ENCODE measurements around the gene IQGAP1. TPM values are rescaled to one million over a fixed set of nuclear protein-coding genes. Genes with fewer than 3 reads are reported as not detected.

Gene IQGAP1
- total RNA-seq, 8 experiments from 2014 or later = 15.6 to 109 (median 44.6) TPM

DNA sequence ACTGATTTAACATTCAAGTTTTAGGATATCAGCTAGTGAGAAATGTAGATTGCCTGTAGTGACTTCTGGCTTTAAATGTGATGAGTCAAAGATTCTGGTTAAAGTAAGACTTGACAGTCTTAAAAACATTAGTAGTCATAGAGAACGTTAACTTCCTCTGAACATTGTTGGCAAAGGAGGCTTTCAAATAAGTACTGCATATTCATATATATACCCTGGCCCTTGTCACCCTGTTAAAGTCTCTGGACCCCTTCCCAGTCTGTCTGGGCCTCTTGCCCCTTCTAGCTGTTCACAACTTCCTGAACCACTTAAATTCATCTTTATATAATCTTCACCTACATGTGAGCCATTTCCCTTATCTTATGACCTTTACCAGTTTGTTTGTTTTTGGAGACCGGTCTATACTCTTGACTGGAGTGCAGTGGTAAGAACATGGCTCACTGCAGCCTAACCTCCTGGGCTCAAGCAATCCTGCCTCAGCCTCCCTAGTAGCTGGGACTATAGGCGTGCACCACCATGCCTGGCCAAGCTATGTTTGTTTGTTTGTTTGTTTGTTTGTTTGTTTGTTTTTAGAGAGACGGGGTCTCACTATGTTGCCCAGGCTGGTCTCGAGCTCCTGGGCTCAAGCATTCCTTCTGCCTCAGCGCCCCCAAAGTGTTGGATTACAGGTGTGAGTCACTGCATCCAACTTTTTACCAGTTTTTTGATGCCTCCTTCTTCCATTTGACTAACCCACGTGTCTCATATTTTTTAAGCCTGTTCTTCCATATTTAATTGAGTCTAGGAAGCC, 77.3 kb downstream of the IQGAP1 start:
- no peak for ATAC-seq (replicated peaks in 6 of 8)
- H3K27ac ChIP-seq = no peak overlapping the region
- in situ Hi-C loops (cut with MboI; ENCODE audit: low pct_unique_long_range_greater_than_20kb in 2 of 9, low sequenced_read_pairs in 9 of 9, unreplicated experiment in 9 of 9) = loop anchor here in 1 of 9 experiments (25.0 kb wide), 1 partner anchor 128 kb away; no protein-coding TSS in a partner anchor
- no peak overlapping the region for H3K4me3 ChIP-seq
- 0 to 100% (median 92%) methylated on average over 1 to 7 of the region's 7 CpGs; no CpG with 5 or more reads in 1 of the 10 experiments for WGBS, 10 experiments
- H3K4me1 ChIP-seq (replicated peaks in 1 of 2) = peaks cover 3 to 7% of the 10 kb centered on the region in 2 donors

DNA sequence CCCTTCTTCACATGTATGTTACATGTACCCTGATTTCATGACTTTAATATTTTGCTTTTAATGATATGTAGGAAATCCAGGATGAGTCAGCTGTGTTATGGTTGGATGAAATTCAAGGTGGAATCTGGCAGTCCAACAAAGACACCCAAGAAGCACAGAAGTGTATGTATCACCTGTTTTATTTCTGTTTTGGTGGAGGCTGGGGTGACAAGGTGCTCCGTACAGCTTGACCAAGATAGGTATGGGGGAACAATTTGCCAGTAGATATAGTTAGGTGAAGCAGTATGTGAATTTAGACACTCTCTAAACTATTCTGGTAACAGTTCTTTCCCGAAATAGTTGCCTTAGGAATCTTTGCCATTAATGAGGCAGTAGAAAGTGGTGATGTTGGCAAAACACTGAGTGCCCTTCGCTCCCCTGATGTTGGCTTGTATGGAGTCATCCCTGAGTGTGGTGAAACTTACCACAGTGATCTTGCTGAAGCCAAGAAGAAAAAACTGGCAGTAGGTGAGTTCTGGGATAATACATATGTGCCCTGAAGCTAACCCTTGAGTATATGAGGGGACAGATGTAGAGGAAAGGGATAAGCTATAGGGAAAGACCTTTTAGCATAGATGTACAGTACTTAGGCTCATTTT, 78.0 kb downstream of the IQGAP1 start:
- WGBS, 10 experiments = 50 to 95% (median 81%) methylated on average over 1 to 3 of the region's 3 CpGs; no CpG with 5 or more reads in 2 of the 10 experiments
- H3K4me3 ChIP-seq = no peak overlapping the region
- in situ Hi-C loops (cut with MboI; ENCODE audit: low pct_unique_long_range_greater_than_20kb in 2 of 9, low sequenced_read_pairs in 9 of 9, unreplicated experiment in 9 of 9) = loop anchor here in 1 of 9 experiments (25.0 kb wide), 1 partner anchor 129 kb away; no protein-coding TSS in a partner anchor
- ATAC-seq (replicated peaks in 6 of 8) = no peak
- H3K27ac ChIP-seq = no peak overlapping the region
- H3K4me1 ChIP-seq (replicated peaks in 1 of 2) = peaks cover 3 to 7% of the 10 kb centered on the region in 2 donors

DNA sequence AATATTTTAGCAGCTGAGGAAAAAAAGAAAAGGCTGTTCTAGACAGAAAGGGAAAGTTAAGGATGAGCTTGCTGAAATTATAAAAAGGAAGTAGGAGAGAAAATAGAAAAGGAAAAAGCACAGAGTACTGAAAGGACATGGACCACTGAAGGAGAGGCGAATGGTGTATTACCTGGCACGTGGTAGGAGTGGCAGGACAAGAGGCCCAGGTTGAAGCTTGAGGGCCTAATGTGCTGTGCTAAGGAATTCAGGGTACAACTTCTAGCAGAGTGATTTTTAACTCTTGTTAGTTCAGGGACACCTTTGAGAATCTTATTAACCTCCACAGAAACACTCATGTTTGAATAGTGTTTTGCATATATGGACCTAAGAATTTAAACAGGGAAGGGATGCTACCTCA, 81.7 kb downstream of the IQGAP1 start:
- ATAC-seq (replicated peaks in 6 of 8) = no peak
- in situ Hi-C loops (cut with MboI; ENCODE audit: low pct_unique_long_range_greater_than_20kb in 2 of 9, low sequenced_read_pairs in 9 of 9, unreplicated experiment in 9 of 9) = loop anchor here in 3 of 9 experiments (10.0 to 25.0 kb wide), 2 partner anchors 132 to 145 kb away; no protein-coding TSS in a partner anchor
- H3K4me3 ChIP-seq = no peak overlapping the region
- no peak overlapping the region for H3K27ac ChIP-seq
- H3K4me1 ChIP-seq (replicated peaks in 1 of 2) = no peaks in the 10 kb centered on the region
- WGBS, 10 experiments = 76 to 100% (median 93%) methylated on average over 1 to 2 of the region's 2 CpGs; no CpG with 5 or more reads in 1 of the 10 experiments

DNA sequence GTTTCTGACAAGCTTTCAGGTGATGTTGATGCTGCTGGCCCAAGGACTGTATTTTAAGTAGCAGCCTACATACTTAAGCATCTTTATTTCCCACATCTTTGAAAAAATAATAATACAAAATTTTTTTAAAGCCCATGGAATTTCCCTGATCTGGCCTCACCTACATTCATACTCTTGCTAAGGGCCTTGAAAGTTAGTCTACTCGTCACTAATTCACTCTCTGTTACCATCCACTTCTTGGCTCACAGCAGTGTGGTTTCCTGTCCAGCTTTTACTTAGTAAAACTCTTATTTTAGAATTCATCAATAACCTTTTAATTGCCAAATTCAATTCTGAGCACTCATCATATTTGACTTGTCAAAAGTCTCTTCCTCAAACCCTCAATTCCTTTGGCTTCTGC, 82.4 kb downstream of the IQGAP1 start:
- in situ Hi-C loops (cut with MboI; ENCODE audit: low pct_unique_long_range_greater_than_20kb in 2 of 9, low sequenced_read_pairs in 9 of 9, unreplicated experiment in 9 of 9) = loop anchor here in 3 of 9 experiments (10.0 to 25.0 kb wide), 2 partner anchors 133 to 146 kb away; no protein-coding TSS in a partner anchor
- WGBS, 10 experiments = 57 to 100% (median 89%) methylated on average over 1 of the region's 1 CpG; no CpG with 5 or more reads in 1 of the 10 experiments
- Histone ChIP-seq H3K4me1 (replicated peaks in 1 of 2) (no peaks in the 10 kb centered on the region), H3K27ac (no peak overlapping the region), H3K4me3 (no peak overlapping the region)
- no peak for ATAC-seq (replicated peaks in 6 of 8)

DNA sequence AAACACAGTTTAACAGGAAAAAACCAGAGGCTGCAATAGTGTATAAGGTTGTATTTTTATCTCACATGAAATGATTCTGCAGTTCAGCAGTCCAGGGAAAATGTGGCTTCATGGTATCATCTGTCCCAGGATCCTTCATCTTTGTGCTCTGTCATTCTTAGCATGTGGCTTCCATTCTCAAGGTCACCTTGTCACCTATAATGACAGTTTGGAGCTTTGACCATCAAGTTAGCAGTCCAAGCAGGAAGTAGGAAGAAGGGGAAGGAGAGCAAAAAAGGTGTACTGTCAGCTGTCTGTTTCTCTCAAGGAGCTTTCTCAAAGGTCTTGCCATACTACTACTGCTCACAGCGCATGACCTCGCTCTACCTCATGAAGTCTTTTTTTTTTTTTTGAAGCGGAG, 83.1 kb downstream of the IQGAP1 start:
- no peak overlapping the region for H3K27ac ChIP-seq
- H3K4me3 ChIP-seq = no peak overlapping the region
- WGBS, 10 experiments = 92 to 100% (median 100%) methylated on average over 1 to 3 of the region's 3 CpGs; no CpG with 5 or more reads in 4 of the 10 experiments
- in situ Hi-C loops (cut with MboI; ENCODE audit: low pct_unique_long_range_greater_than_20kb in 2 of 9, low sequenced_read_pairs in 9 of 9, unreplicated experiment in 9 of 9) = loop anchor here in 3 of 9 experiments (10.0 to 25.0 kb wide), 2 partner anchors 134 to 146 kb away; no protein-coding TSS in a partner anchor
- H3K4me1 ChIP-seq (replicated peaks in 1 of 2) = no peaks in the 10 kb centered on the region
- no peak for ATAC-seq (replicated peaks in 6 of 8)

DNA sequence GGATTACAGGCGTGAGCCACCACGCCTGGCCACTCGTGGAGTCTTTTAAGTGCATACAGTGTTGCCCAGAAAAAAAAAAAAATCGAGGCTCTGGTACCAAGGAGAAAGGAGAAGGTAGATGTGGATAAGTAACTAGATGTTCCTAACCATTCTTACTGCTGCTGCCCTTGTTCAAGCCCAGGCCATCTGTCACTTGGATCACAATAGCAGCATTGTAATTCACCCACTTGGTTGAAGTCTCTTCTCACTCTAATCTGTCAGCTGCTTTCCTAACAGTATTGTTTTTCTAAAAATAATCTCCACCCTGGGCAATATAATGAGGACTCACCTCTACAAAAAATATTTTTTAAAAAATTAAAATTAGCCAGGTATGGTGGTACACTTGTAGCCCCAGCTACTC, 83.7 kb downstream of the IQGAP1 start:
- 0 to 92% (median 14%) methylated on average over 1 to 2 of the region's 4 CpGs; no CpG with 5 or more reads in 7 of the 10 experiments for WGBS, 10 experiments
- no peaks in the 10 kb centered on the region for H3K4me1 ChIP-seq (replicated peaks in 1 of 2)
- no peak for ATAC-seq (replicated peaks in 6 of 8)
- H3K4me3 ChIP-seq = no peak overlapping the region
- no peak overlapping the region for H3K27ac ChIP-seq
- in situ Hi-C loops (cut with MboI; ENCODE audit: low pct_unique_long_range_greater_than_20kb in 2 of 9, low sequenced_read_pairs in 9 of 9, unreplicated experiment in 9 of 9) = loop anchor here in 3 of 9 experiments (10.0 to 25.0 kb wide), 2 partner anchors 134 to 147 kb away; no protein-coding TSS in a partner anchor

DNA sequence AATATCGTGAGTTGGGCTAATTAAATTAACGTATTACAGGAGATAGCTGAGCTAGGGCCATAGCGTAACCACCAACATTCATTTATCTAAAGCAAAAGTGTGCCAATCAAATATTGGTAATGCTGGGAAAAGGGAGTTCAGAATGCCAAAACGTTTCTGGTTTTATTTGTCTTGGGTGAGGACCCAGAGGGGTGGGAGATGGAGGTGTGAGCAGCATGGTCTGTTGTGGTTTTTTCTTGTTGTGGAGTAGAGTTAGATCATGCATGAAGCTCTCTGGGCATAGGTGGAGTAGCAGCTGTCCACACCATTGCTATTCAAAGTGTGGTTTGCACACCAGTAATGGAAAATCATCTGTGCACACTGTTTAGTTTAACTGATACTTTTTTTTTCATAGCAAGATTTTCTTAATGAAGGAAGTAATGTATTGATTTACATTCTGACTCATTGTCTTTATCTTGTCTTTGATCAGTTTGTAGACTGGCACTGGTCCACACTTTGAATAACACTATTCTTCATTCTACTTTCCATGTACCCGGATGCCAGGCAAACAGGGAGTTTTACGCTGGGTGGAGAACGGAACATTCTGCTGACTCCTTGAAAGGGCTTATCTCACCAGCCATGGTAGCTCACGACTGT, 90.9 kb downstream of the IQGAP1 start:
- WGBS, 10 experiments = 17 to 96% (median 91%) methylated on average over 1 to 8 of the region's 8 CpGs; no CpG with 5 or more reads in 1 of the 10 experiments
- peak in 3 of 8 experiments; percentile 32 to 71 (median 40) for ATAC-seq (replicated peaks in 6 of 8)
- H3K4me1 ChIP-seq (replicated peaks in 1 of 2) = no peaks in the 10 kb centered on the region
- H3K4me3 ChIP-seq = no peak overlapping the region
- in situ Hi-C loops (cut with MboI; ENCODE audit: low pct_unique_long_range_greater_than_20kb in 2 of 9, low sequenced_read_pairs in 9 of 9, unreplicated experiment in 9 of 9) = loop anchor here in 4 of 9 experiments (10.0 to 25.0 kb wide), 3 partner anchors 142 to 167 kb away; no protein-coding TSS in a partner anchor
- H3K27ac ChIP-seq = no peak overlapping the region

DNA sequence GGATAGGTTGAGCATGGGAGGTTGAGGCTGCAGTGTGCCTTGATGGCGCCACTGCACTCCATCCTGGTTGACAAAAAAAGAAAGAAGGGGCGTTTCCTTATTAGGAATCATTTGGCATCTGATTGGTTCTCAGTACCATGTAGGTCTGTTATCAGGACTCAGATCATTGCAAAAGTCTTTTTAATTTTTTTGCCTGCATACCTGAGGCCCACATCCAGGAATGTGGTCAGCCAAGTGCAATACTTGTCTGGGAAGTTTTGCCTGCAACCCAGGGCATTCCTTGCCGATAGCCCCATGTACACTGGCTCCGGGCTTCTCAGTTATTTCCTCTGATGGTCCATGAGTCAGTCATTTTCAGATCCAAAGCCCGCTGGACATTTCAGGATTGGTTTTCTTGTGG, 91.6 kb downstream of the IQGAP1 start:
- no peak overlapping the region for H3K27ac ChIP-seq
- in situ Hi-C loops (cut with MboI; ENCODE audit: low pct_unique_long_range_greater_than_20kb in 2 of 9, low sequenced_read_pairs in 9 of 9, unreplicated experiment in 9 of 9) = loop anchor here in 4 of 9 experiments (10.0 to 25.0 kb wide), 3 partner anchors 142 to 167 kb away; no protein-coding TSS in a partner anchor
- no peak for ATAC-seq (replicated peaks in 6 of 8)
- no peaks in the 10 kb centered on the region for H3K4me1 ChIP-seq (replicated peaks in 1 of 2)
- WGBS, 10 experiments = 50 to 100% (median 91%) methylated on average over 1 to 4 of the region's 5 CpGs; no CpG with 5 or more reads in 2 of the 10 experiments
- H3K4me3 ChIP-seq = no peak overlapping the region

DNA sequence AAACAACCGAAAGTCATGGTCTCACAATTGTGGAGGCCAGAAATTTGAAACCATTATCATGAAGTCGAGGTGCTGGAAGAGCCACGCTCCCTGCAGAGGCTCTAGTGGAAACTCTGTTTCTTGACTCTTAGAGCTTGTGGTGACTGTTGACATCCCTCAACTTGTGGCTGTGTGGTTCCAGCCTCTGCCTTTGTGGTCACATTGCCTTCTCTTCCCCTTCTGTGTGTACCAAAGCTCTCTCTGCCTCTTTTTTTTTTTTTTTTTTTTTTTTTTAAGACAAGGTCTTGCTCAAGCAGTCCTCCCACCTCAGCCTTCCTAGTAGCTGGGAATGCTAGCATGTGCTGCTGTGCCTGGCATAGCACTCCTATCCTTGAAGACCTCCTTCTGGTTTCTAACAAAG, 93.0 kb downstream of the IQGAP1 start:
- Histone ChIP-seq H3K27ac (no peak overlapping the region), H3K4me1 (replicated peaks in 1 of 2) (no peaks in the 10 kb centered on the region), H3K4me3 (no peak overlapping the region)
- ATAC-seq (replicated peaks in 6 of 8) = no peak
- WGBS, 10 experiments = 84 to 90% (median 86%) methylated on average over 2 of the region's 3 CpGs; no CpG with 5 or more reads in 7 of the 10 experiments
- in situ Hi-C loops (cut with MboI; ENCODE audit: low pct_unique_long_range_greater_than_20kb in 2 of 9, low sequenced_read_pairs in 9 of 9, unreplicated experiment in 9 of 9) = loop anchor here in 2 of 9 experiments (25.0 kb wide), 2 partner anchors 144 to 169 kb away; no protein-coding TSS in a partner anchor

DNA sequence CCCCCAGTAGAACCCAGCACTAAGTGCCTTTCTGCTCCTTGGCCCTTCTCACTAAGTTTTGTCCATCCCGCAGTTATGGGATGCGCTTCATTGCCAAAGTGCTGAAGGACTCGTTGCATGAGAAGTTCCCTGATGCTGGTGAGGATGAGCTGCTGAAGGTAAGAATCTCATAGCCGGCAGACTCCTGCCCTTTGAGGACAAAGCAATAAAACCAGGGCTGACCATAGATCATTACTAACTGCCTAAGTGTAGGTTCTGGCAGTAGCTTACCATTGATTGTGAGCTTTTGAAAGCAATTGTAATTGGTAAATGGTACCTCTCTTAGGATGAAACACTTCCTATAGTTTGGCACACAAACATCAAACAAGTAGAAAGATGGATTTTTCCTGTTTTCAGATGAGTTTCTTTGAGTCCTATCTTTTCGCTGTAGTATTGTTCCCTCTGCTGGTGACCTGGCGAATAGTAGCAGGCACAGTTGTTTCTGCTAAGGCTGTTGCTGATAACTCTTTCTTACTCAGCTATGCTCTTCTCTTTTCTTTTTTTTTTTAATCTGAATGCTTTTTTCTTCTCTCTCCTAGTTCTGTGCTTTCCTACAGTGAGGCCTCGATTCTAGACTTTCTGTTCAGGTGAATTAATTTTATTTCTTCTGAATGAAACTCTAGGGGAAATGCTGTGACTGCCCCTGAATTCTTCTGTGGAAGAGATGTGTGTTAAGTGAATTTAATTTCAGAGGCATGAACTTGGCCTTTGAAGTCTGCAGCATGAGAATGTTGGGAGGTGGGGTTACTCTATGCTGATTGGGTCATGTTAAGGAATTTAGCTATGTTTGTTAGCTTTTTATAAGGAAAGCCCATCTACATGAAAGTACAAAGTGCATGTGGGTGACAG, 94.3 kb downstream of the IQGAP1 start:
- in situ Hi-C loops (cut with MboI; ENCODE audit: low pct_unique_long_range_greater_than_20kb in 2 of 9, low sequenced_read_pairs in 9 of 9, unreplicated experiment in 9 of 9) = loop anchor here in 2 of 9 experiments (25.0 kb wide), 2 partner anchors 145 to 170 kb away; no protein-coding TSS in a partner anchor
- peak in 6 of 8 experiments; percentile 28 to 69 (median 56) for ATAC-seq (replicated peaks in 6 of 8)
- Histone ChIP-seq H3K4me1 (replicated peaks in 1 of 2) (no peaks in the 10 kb centered on the region), H3K4me3 (no peak overlapping the region), H3K27ac (no peak overlapping the region)
- WGBS, 10 experiments = 14 to 66% (median 37%) methylated on average over 1 to 7 of the region's 7 CpGs

DNA sequence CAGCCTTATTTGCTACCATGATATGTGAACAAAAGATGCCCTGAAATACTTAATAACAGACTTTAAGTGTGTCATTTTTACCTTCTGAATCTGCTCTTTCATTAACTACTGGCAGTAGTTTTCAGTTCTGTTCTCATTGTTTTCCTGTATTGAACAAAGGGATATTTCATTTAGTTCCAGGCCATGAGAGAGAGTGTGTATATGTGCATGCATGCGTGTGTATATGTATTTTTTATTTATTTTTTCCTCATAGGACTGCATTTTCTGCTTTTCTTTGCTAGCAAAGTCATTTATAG, 94.9 kb downstream of the IQGAP1 start:
- Histone ChIP-seq H3K27ac (no peak overlapping the region), H3K4me3 (no peak overlapping the region), H3K4me1 (replicated peaks in 1 of 2) (no peaks in the 10 kb centered on the region)
- no peak for ATAC-seq (replicated peaks in 6 of 8)
- in situ Hi-C loops (cut with MboI; ENCODE audit: low pct_unique_long_range_greater_than_20kb in 2 of 9, low sequenced_read_pairs in 9 of 9, unreplicated experiment in 9 of 9) = loop anchor here in 2 of 9 experiments (25.0 kb wide), 2 partner anchors 146 to 171 kb away; no protein-coding TSS in a partner anchor
- WGBS, 10 experiments = 0 to 88% (median 40%) methylated on average over 1 of the region's 1 CpG; no CpG with 5 or more reads in 1 of the 10 experiments

Measured in motor neuron (in vitro differentiated cells).